Esophagus muscularis mucosa (tissue), 4 donors: Measurements from ENCODE around the gene CABCOCO1.

Experiments
- EP300 ChIP-seq: sonication (generic); formaldehyde crosslinking; IDR thresholded peaks from one replicate; pipeline ENCODE4 v1.6.1; 2017; ENCODE audit warnings: antibody characterized with exemption
- POLR2A ChIP-seq: fragments of 450-650 bp; IDR thresholded peaks from one replicate; pipeline ENCODE4 v1.6.1; 2017; ENCODE audit warnings: antibody characterized with exemption, moderate library complexity, mild to moderate bottlenecking, low read depth
- POLR2AphosphoS5 ChIP-seq, 2 donors: sonication (generic); formaldehyde crosslinking; IDR thresholded peaks; one replicate each; pipeline ENCODE4 v1.6.1; 2017; ENCODE audit warnings: antibody characterized with exemption in 2 of 2
- TF ChIP-seq, protein P1 (sequence below), 3 experiments: fragments of 200-600 bp in 2 of 3; fragments of 450-650 bp in 1 of 3; sonication (generic) in 2 of 3; IDR thresholded peaks; one replicate each; pipeline ENCODE4 v1.5.1; 2017 to 2019; ENCODE audit warnings: antibody characterized with exemption in 3 of 3, mild to moderate bottlenecking in 2 of 3, moderate library complexity in 1 of 3

DNA sequence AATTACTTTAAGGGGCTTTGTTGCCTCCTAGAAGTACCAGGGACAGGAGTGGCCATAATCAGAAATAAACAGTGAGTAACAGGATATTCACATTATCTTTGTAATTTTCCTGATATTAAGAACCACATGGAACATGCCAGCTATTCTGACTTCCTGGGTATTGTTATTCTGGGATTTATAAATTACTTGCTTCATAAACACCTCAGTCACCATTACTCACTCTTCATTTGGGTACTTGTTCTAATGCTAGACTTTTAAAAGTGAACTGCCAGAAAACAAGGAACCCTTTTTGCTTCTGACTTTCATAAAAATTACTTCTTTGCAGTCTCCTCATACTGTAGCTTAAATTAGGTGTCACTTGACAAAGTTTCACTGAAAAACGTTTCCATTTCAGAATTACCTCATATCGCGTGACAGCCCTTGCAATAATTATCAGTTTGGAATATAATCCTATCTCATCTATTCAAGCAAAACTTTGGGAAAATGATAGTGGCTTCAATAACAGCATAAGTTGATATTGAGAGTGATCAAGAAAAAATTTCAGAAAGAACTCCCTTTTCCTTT, 29.8 kb downstream of the CABCOCO1 start:
- TF ChIP-seq POLR2A, result no peak
- TF ChIP-seq, protein P1, sequence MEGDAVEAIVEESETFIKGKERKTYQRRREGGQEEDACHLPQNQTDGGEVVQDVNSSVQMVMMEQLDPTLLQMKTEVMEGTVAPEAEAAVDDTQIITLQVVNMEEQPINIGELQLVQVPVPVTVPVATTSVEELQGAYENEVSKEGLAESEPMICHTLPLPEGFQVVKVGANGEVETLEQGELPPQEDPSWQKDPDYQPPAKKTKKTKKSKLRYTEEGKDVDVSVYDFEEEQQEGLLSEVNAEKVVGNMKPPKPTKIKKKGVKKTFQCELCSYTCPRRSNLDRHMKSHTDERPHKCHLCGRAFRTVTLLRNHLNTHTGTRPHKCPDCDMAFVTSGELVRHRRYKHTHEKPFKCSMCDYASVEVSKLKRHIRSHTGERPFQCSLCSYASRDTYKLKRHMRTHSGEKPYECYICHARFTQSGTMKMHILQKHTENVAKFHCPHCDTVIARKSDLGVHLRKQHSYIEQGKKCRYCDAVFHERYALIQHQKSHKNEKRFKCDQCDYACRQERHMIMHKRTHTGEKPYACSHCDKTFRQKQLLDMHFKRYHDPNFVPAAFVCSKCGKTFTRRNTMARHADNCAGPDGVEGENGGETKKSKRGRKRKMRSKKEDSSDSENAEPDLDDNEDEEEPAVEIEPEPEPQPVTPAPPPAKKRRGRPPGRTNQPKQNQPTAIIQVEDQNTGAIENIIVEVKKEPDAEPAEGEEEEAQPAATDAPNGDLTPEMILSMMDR (IDR thresholded peaks at IDR 0.05), result no peak
- no peak for TF ChIP-seq EP300
- TF ChIP-seq POLR2AphosphoS5 (IDR thresholded peaks at IDR 0.05), result no peak
